ENCODE results near the gene OR10A3.
A peak's percentile ranks its signal among the peaks of the same experiment; 100 is the strongest.

OR10A3 gene

DNA sequence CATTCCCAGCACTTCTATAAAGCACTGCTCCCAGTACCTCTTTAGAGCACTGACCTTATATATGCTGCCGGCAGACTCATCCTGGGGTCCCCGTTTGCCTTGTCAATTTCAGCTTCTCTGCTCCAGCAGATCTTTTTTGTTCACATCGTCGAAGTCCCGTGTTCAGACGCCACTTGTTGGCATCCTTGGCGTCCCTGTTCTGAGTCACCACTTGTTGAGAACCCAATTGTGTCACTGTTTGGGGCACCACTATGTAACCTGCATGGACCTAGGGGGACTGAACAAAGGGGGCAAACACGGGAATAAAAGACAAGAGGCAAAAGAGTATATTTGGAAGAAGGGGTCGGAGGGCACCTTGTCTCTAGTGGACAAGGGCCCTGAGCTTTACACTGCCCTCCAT, 36.0 kb downstream of the OR10A3 start:
- TF ChIP-seq, protein P1, sequence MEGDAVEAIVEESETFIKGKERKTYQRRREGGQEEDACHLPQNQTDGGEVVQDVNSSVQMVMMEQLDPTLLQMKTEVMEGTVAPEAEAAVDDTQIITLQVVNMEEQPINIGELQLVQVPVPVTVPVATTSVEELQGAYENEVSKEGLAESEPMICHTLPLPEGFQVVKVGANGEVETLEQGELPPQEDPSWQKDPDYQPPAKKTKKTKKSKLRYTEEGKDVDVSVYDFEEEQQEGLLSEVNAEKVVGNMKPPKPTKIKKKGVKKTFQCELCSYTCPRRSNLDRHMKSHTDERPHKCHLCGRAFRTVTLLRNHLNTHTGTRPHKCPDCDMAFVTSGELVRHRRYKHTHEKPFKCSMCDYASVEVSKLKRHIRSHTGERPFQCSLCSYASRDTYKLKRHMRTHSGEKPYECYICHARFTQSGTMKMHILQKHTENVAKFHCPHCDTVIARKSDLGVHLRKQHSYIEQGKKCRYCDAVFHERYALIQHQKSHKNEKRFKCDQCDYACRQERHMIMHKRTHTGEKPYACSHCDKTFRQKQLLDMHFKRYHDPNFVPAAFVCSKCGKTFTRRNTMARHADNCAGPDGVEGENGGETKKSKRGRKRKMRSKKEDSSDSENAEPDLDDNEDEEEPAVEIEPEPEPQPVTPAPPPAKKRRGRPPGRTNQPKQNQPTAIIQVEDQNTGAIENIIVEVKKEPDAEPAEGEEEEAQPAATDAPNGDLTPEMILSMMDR (IDR thresholded peaks at IDR 0.05; ENCODE audit: low read depth, low read length), result no peak
- no peak for DNase-seq

DNA sequence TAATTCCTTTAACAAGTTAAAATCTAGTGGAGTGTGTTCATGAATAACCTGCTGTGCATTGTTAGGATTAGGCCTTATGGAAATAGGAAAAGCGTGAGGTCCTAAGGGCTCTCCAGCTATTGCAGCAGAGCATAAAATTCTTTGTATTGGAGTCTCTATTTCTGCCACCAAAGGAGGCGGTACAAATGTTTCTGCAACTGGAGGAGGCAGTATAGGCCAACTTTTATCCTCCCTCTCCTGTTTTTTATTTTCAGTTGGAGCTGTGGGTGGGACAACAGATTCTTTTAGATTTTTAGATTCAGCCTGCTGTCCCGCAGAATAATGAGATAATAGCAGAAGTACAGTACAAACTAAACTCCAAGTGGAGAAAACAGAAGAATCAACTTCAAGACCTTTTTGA, 36.6 kb downstream of the OR10A3 start:
- Histone ChIP-seq H3K4me3 (ENCODE audit: low read depth, low read length) (no peak overlapping the region), H3K27ac (no peak overlapping the region), H3K36me3 (no peaks in the 10 kb centered on the region), H3K27me3 (ENCODE audit: insufficient read depth, low read depth, severe bottlenecking) (no peaks in the 10 kb centered on the region), H3K9me3 (ENCODE audit: severe bottlenecking) (peaks cover 3% of the 10 kb centered on the region)
- TF ChIP-seq, protein P1 (IDR thresholded peaks at IDR 0.05; ENCODE audit: low read depth, low read length), result peak; percentile 24; the same call in 1 of the 2 replicates
- DNase-seq, result no peak

More for the DNA sequence above, 36.0 kb downstream of the OR10A3 start:
- Histone ChIP-seq H3K27me3 (ENCODE audit: insufficient read depth, low read depth, severe bottlenecking) (no peaks in the 10 kb centered on the region), H3K9me3 (ENCODE audit: severe bottlenecking) (no peaks in the 10 kb centered on the region), H3K36me3 (no peaks in the 10 kb centered on the region), H3K27ac (no peak overlapping the region), H3K4me3 (ENCODE audit: low read depth, low read length) (no peak overlapping the region)

DNA sequence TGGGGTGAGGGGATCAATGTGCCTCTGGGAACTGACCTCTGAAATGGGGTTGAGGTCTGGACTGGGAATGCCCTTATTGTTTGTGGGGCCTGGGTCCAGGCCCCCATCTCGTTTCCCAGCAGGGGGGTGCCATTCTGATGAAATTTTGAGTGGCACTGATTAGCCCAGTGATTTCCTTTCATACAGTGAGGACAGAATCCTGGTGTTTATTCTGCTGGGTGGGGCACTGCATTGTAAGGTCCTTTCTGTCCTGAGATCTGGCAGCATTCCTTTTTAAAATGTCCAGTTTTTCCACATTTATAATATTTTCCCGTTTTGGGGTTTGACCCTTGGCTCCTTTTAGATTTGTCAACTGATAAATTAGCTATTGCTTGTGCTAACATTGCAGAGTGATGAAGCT, 37.6 kb downstream of the OR10A3 start:
- DNase-seq, result no peak
- no peaks in the 10 kb centered on the region for H3K36me3 ChIP-seq
- H3K27me3 ChIP-seq (ENCODE audit: insufficient read depth, low read depth, severe bottlenecking), result no peaks in the 10 kb centered on the region
- peaks cover 13% of the 10 kb centered on the region for H3K9me3 ChIP-seq (ENCODE audit: severe bottlenecking)
- no peak overlapping the region for H3K4me3 ChIP-seq (ENCODE audit: low read depth, low read length)
- TF ChIP-seq, protein P1 (IDR thresholded peaks at IDR 0.05; ENCODE audit: low read depth, low read length), result no peak
- H3K27ac ChIP-seq, result no peak overlapping the region

DNA sequence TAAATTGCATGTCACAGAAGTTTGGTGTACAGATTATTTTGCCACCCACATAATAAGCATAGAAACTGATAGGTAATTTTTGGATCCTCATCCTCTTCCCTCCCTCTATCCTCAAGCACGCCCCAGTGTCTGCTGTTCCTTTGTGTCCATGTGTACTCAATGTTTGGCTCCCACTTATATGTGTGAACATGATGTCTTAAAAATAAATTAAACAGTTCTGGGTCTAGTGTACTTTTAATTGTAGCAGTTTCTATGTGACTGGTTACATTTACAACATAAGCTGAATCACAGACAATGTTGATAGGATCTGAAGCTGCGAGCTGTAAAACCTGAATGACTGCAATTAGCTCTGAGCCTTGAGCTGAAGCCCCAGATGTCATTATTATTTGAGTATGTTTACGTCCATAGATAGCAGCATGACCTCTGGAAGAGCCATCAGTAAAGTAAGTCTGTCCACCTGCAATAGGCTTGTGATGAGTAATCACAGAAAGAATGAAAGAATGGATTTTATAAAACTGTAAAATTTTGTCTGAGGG, 40.1 kb downstream of the OR10A3 start:
- no peaks in the 10 kb centered on the region for H3K36me3 ChIP-seq
- no peak overlapping the region for H3K27ac ChIP-seq
- TF ChIP-seq, protein P1 (IDR thresholded peaks at IDR 0.05; ENCODE audit: low read depth, low read length), result no peak
- DNase-seq, result no peak
- H3K27me3 ChIP-seq (ENCODE audit: insufficient read depth, low read depth, severe bottlenecking), result no peaks in the 10 kb centered on the region
- H3K9me3 ChIP-seq (ENCODE audit: severe bottlenecking), result peaks cover 13% of the 10 kb centered on the region
- H3K4me3 ChIP-seq (ENCODE audit: low read depth, low read length), result no peak overlapping the region

DNA sequence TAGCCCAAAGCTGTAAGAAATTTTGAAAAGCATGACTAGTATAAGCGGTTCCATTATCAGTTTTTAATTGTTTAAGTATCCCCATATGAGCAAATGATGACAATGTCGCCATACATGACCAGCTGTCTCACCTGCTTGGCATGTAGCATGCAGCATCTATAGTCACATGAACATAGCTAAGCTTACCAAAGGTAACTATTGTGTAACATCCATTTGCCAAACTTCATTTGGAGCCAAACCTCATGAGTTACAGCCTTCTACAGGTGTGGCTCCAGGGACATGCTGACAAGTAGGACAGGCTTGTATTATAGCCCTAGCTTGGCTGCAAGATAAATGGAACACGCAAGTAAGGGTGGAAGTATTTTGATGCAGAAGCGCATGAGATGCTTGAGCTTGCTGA, 40.8 kb downstream of the OR10A3 start:
- Histone ChIP-seq H3K9me3 (ENCODE audit: severe bottlenecking) (peaks cover 13% of the 10 kb centered on the region), H3K36me3 (no peaks in the 10 kb centered on the region), H3K27me3 (ENCODE audit: insufficient read depth, low read depth, severe bottlenecking) (no peaks in the 10 kb centered on the region), H3K4me3 (ENCODE audit: low read depth, low read length) (no peak overlapping the region), H3K27ac (no peak overlapping the region)
- no peak for DNase-seq
- TF ChIP-seq, protein P1 (IDR thresholded peaks at IDR 0.05; ENCODE audit: low read depth, low read length), result no peak

DNA sequence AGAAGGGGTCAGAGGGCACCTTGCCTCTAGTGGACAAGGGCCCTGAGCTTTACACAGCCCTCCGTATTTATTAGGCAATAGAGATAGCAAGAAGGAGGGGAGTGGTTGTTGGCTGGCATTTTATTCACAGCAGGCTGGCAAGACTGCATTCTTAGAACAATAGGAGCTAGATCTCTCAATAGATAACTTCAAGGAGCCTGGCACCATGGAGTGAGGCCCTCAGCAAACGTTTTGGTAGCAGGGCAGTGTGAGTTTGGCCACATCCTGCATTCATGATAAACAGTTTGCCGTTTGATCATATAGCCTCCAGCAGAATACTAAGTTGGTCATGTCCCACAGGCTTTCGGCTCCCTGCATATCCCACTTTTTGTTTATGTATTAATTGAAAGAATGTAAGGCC, 42.1 kb downstream of the OR10A3 start:
- DNase-seq, result no peak
- Histone ChIP-seq H3K27ac (peak overlapping the region; percentile 49), H3K27me3 (ENCODE audit: insufficient read depth, low read depth, severe bottlenecking) (no peaks in the 10 kb centered on the region), H3K9me3 (ENCODE audit: severe bottlenecking) (peaks cover 13% of the 10 kb centered on the region), H3K36me3 (no peaks in the 10 kb centered on the region), H3K4me3 (ENCODE audit: low read depth, low read length) (no peak overlapping the region)
- TF ChIP-seq, protein P1 (IDR thresholded peaks at IDR 0.05; ENCODE audit: low read depth, low read length), result no peak

Data from WERI-Rb-1 (cell line).